HAP-1 (cell line): ENCODE measurements around the gene PPM1J.

Experiments used
- DNase-seq, 2 experiments: peaks; one replicate each; pipeline ENCODE4 v3.0.0-alpha.2; 2016 to 2020; ENCODE audit warnings: low spot score in 2 of 2
- H3K27me3 ChIP-seq: fragments of 250-450 bp; sonication (Bioruptor Pico); 2 replicates; pipeline ENCODE4 v1.5.1; 2020; ENCODE audit warnings: low read depth, mild to moderate bottlenecking, moderate library complexity
- H3K36me3 ChIP-seq: fragments of 250-450 bp; sonication (Bioruptor Pico); replicated peaks from 2 replicates; pipeline ENCODE4 v1.5.1; 2020; ENCODE audit warnings: mild to moderate bottlenecking
- H3K4me1 ChIP-seq: fragments of 250-450 bp; sonication (Bioruptor Pico); 2 replicates; pipeline ENCODE4 v1.5.1; 2020; ENCODE audit warnings: mild to moderate bottlenecking
- H3K4me3 ChIP-seq: fragments of 250-450 bp; sonication (Bioruptor Pico); 2 replicates; pipeline ENCODE4 v1.5.1; 2020; ENCODE audit warnings: mild to moderate bottlenecking, moderate library complexity
- H3K9me3 ChIP-seq: fragments of 250-450 bp; sonication (Bioruptor Pico); 2 replicates; pipeline ENCODE4 v1.5.1; 2020; ENCODE audit warnings: mild to moderate bottlenecking, moderate library complexity
- in situ Hi-C: fragments of 300-500 bp; cut with MboI; formaldehyde crosslinking; loops from 3 replicates; pipeline ENCODE4 v1.14.3; 2020; ENCODE audit warnings: low sequenced_read_pairs, inconsistent platforms, mixed read lengths

PPM1J gene

GRCh38 chr1:112715264-112716053 is at the start of gene PPM1J:
Gene PPM1J (minus strand): TSS chr1:112715332. CDS start chr1:112715301, 31 bp downstream.
- Histone ChIP-seq H3K4me1 (peaks cover 4% of the 10 kb centered on the region), H3K9me3 (no peaks in the 10 kb centered on the region), H3K36me3 (no peaks in the 10 kb centered on the region), H3K4me3 (peak within 1 kb of the TSS; percentile 35), H3K27me3 (peaks cover 26% of the 10 kb centered on the region)
- peak; percentile 88 to 99 for DNase-seq
- in situ Hi-C loops: loop anchor here (5.0 to 10.0 kb wide), 3 partner anchors 92 to 359 kb away; partner anchors contain the start of gene LRIG2

- no peaks in the 10 kb centered on the region for H3K9me3 ChIP-seq
- H3K4me3 ChIP-seq: no peak overlapping the region
- H3K27me3 ChIP-seq: peaks cover 6% of the 10 kb centered on the region; the same call in 1 of the 2 replicates
- H3K4me1 ChIP-seq: no peaks in the 10 kb centered on the region
- DNase-seq: no peak
- in situ Hi-C loops: no loop called here
- no peaks in the 10 kb centered on the region for H3K36me3 ChIP-seq
Observed at GRCh38 chr1:112762541-112763500, 47.7 kb upstream of the PPM1J start.

- Histone ChIP-seq H3K4me3 (no peak overlapping the region), H3K9me3 (no peaks in the 10 kb centered on the region), H3K27me3 (peaks cover 6% of the 10 kb centered on the region; the same call in 1 of the 2 replicates), H3K36me3 (no peaks in the 10 kb centered on the region), H3K4me1 (no peaks in the 10 kb centered on the region)
- in situ Hi-C loops: no loop called here
- DNase-seq: no peak
Observed at GRCh38 chr1:112761714-112762480, 46.8 kb upstream of the PPM1J start.

GRCh38 chr1:112759228-112759627 is 44.1 kb upstream of the PPM1J start:
- H3K27me3 ChIP-seq: peaks cover 6% of the 10 kb centered on the region; the same call in 1 of the 2 replicates
- in situ Hi-C loops: no loop called here
- no peak overlapping the region for H3K4me3 ChIP-seq
- DNase-seq: no peak
- no peaks in the 10 kb centered on the region for H3K36me3 ChIP-seq
- H3K4me1 ChIP-seq: no peaks in the 10 kb centered on the region
- no peaks in the 10 kb centered on the region for H3K9me3 ChIP-seq

- Histone ChIP-seq H3K4me3 (no peak overlapping the region), H3K4me1 (no peaks in the 10 kb centered on the region), H3K9me3 (no peaks in the 10 kb centered on the region), H3K36me3 (no peaks in the 10 kb centered on the region), H3K27me3 (no peaks in the 10 kb centered on the region)
- DNase-seq: no peak
- in situ Hi-C loops: no loop called here
Observed at GRCh38 chr1:112754116-112754628, 39.0 kb upstream of the PPM1J start.

GRCh38 chr1:112748396-112748795 is 33.3 kb upstream of the PPM1J start:
- H3K4me1 ChIP-seq: no peaks in the 10 kb centered on the region
- no peaks in the 10 kb centered on the region for H3K36me3 ChIP-seq
- H3K9me3 ChIP-seq: no peaks in the 10 kb centered on the region; the same call in 1 of the 2 replicates
- no peak for DNase-seq
- no peaks in the 10 kb centered on the region for H3K27me3 ChIP-seq
- in situ Hi-C loops: no loop called here
- H3K4me3 ChIP-seq: no peak overlapping the region

GRCh38 chr1:112744009-112744578 is 29.0 kb upstream of the PPM1J start:
- Histone ChIP-seq H3K36me3 (no peaks in the 10 kb centered on the region), H3K27me3 (no peaks in the 10 kb centered on the region), H3K9me3 (no peaks in the 10 kb centered on the region; the same call in 1 of the 2 replicates), H3K4me1 (no peaks in the 10 kb centered on the region), H3K4me3 (no peak overlapping the region)
- in situ Hi-C loops: no loop called here
- DNase-seq: no peak

GRCh38 chr1:112743174-112744008 is 28.3 kb upstream of the PPM1J start:
- H3K36me3 ChIP-seq: no peaks in the 10 kb centered on the region
- in situ Hi-C loops: no loop called here
- DNase-seq: no peak
- H3K4me1 ChIP-seq: no peaks in the 10 kb centered on the region
- no peaks in the 10 kb centered on the region; the same call in 1 of the 2 replicates for H3K9me3 ChIP-seq
- H3K4me3 ChIP-seq: no peak overlapping the region
- H3K27me3 ChIP-seq: no peaks in the 10 kb centered on the region

GRCh38 chr1:112737573-112737972 is 22.4 kb upstream of the PPM1J start:
- Histone ChIP-seq H3K4me1 (no peaks in the 10 kb centered on the region), H3K9me3 (no peaks in the 10 kb centered on the region), H3K27me3 (peaks cover 13% of the 10 kb centered on the region), H3K4me3 (no peak overlapping the region), H3K36me3 (no peaks in the 10 kb centered on the region)
- DNase-seq: no peak
- in situ Hi-C loops: loop anchor here (10.0 kb wide), 1 partner anchor 317 kb away; no protein-coding TSS in a partner anchor

GRCh38 chr1:112735752-112736151 is 20.6 kb upstream of the PPM1J start:
- Histone ChIP-seq H3K4me3 (no peak overlapping the region), H3K27me3 (peaks cover 13% of the 10 kb centered on the region), H3K4me1 (no peaks in the 10 kb centered on the region), H3K36me3 (no peaks in the 10 kb centered on the region), H3K9me3 (no peaks in the 10 kb centered on the region)
- no peak for DNase-seq
- in situ Hi-C loops: loop anchor here (10.0 kb wide), 1 partner anchor 319 kb away; no protein-coding TSS in a partner anchor

GRCh38 chr1:112731451-112731850 is 16.3 kb upstream of the PPM1J start:
- in situ Hi-C loops: loop anchor here (10.0 kb wide), 1 partner anchor 323 kb away; no protein-coding TSS in a partner anchor
- no peaks in the 10 kb centered on the region for H3K9me3 ChIP-seq
- H3K4me3 ChIP-seq: no peak overlapping the region

GRCh38 chr1:112729909-112730308 is 14.8 kb upstream of the PPM1J start:
- in situ Hi-C loops: loop anchor here (10.0 kb wide), 1 partner anchor 325 kb away; no protein-coding TSS in a partner anchor
- Histone ChIP-seq H3K4me1 (no peaks in the 10 kb centered on the region), H3K4me3 (no peak overlapping the region), H3K9me3 (no peaks in the 10 kb centered on the region), H3K27me3 (peaks cover 9% of the 10 kb centered on the region; the same call in 1 of the 2 replicates), H3K36me3 (no peaks in the 10 kb centered on the region)
- DNase-seq: no peak

More at GRCh38 chr1:112731451-112731850, 16.3 kb upstream of the PPM1J start:
- Histone ChIP-seq H3K4me1 (no peaks in the 10 kb centered on the region), H3K27me3 (peaks cover 9% of the 10 kb centered on the region; the same call in 1 of the 2 replicates), H3K36me3 (no peaks in the 10 kb centered on the region)
- no peak for DNase-seq
